Astrocyte of the spinal cord (primary cell): ENCODE data around the gene TSPAN4.

Experiments
- DNase-seq: peaks from one replicate; pipeline ENCODE4 v3.0.0; 2011; ENCODE audit warnings: low read depth, low spot score
- H3K4me3 ChIP-seq: 2 replicates; pipeline ENCODE4 v1.5.1; 2011; ENCODE audit warnings: low read depth, mild to moderate bottlenecking, low read length, moderate library complexity
- in situ Hi-C: cut with HindIII; loops from 2 replicates; pipeline ENCODE4 v1.10.0; 2017; ENCODE audit warnings: low sequenced_read_pairs
- TF ChIP-seq, protein P1 (sequence below): IDR thresholded peaks from 2 replicates; pipeline ENCODE4 v1.5.1; 2012; ENCODE audit warnings: low read depth, mild to moderate bottlenecking, low read length, inconsistent platforms

TSPAN4 gene

GRCh38 chr11:837189-837989 lies 5.3 kb upstream of the TSPAN4 start:
- in situ Hi-C loops: no loop called here
- H3K4me3 ChIP-seq: no peak overlapping the region
- TF ChIP-seq, protein P1, sequence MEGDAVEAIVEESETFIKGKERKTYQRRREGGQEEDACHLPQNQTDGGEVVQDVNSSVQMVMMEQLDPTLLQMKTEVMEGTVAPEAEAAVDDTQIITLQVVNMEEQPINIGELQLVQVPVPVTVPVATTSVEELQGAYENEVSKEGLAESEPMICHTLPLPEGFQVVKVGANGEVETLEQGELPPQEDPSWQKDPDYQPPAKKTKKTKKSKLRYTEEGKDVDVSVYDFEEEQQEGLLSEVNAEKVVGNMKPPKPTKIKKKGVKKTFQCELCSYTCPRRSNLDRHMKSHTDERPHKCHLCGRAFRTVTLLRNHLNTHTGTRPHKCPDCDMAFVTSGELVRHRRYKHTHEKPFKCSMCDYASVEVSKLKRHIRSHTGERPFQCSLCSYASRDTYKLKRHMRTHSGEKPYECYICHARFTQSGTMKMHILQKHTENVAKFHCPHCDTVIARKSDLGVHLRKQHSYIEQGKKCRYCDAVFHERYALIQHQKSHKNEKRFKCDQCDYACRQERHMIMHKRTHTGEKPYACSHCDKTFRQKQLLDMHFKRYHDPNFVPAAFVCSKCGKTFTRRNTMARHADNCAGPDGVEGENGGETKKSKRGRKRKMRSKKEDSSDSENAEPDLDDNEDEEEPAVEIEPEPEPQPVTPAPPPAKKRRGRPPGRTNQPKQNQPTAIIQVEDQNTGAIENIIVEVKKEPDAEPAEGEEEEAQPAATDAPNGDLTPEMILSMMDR: no peak
- no peak for DNase-seq

DNA sequence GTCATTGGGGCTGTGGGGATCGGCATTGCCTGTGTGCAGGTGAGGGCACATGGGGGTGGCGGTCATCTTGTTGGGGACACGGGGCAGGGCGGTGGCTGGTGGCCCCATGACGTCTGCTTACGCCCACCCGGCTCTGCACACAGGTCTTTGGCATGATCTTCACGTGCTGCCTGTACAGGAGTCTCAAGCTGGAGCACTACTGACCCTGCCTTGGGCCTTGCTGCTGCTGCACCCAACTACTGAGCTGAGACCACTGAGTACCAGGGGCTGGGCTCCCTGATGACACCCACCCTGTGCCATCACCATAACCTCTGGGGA lies 4.7 kb upstream of the TSPAN4 start:
- no peak for DNase-seq
- in situ Hi-C loops: no loop called here
- no peak overlapping the region for H3K4me3 ChIP-seq
- TF ChIP-seq, protein P1: no peak

DNA sequence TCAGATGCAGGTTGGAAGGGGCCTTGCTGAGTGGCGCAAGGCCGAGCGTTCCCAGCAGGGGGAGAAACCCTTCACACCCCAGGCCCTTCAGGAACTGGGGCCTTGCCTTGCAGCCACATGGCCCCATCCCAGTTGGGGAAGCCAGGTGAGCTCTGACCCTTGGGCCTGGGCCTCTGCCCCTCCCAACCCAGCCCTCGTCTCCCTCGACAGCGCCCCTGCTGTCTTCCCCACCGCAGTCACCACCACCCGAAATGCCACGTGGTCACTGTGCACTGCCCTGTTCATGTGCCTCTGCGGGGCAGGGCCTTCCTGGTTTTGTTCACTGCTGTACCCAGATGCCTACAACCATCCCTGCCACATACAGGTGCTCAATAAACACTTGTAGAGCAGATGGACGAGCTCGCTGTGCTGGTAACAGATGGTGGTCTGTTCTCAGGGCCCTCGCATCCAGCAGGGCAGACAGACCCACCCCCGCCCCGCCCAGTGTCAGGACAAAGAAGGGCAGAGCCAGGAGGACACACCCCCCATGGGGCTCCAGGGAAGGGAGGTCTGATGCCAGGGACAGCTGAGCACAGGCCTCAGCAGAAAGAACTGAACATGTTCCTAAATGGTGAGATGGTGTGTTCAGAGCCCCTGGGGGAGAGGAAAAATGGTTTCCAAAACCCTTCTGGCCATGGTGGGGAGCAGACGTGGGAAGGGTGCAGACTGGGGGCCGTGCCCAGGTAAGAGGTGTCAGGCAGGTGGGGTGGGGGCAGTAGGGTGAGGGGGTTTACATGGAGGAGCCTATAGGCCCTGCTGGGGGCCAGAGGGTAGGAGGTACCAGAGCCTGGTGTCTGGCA lies 4.0 kb upstream of the TSPAN4 start:
- in situ Hi-C loops: no loop called here
- DNase-seq: no peak
- no peak overlapping the region for H3K4me3 ChIP-seq
- TF ChIP-seq, protein P1: peak; percentile 34

- H3K4me3 ChIP-seq: no peak overlapping the region
- DNase-seq: no peak
- TF ChIP-seq, protein P1: no peak
- in situ Hi-C loops: no loop called here
Measured at GRCh38 chr11:839280-839623, 3.4 kb upstream of the TSPAN4 start.

DNA sequence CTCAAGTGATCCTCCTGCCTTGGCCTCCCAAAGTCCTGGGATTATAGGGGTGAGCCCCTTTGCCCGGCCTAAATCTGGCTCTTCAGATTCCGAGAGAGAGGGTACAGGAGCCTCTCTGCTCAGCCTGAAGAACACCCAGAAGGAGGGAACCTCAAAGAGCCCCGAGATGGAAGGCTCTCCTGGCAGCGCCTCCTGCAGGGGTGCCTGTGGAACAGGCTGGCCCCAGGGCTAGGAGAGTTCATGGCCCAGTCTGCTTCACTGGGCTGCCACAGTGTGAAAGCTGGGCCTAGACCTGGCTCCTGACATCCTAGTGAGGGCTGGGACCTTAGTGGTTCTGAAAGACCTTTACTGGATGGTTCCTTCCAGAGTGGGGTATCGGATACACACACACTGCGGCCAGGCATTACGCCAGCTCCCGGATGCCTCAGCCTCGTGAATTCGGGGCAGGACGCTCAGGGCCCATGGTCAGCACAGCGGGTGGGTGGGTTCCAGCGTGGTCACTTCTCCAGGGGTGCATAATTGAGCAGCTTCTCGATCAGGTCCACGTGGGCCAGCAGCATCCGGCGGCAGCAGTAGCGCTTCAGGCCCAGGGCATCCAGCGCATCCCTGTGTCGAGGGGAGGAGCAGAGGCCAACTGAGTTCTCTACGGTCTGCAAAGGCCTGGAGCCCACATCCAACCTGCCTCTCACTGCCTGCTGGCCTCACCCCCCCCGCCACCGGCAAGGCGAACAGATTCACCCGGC lies 2.6 kb upstream of the TSPAN4 start:
- in situ Hi-C loops: no loop called here
- no peak overlapping the region for H3K4me3 ChIP-seq
- DNase-seq: no peak
- TF ChIP-seq, protein P1: peak; percentile 53

GRCh38 chr11:841981-842369 lies 677 bp upstream of the TSPAN4 start:
- DNase-seq: no peak
- H3K4me3 ChIP-seq: peak overlapping the region; percentile 85
- in situ Hi-C loops: no loop called here
- TF ChIP-seq, protein P1: no peak
